AG09319 (cell line): ENCODE results near the gene SPRED1.

Experiments
- DNase-seq: peaks from one replicate; pipeline ENCODE4 v3.0.0-alpha.2; 2010; ENCODE audit warnings: low read depth; ENCODE audit errors: extremely low read depth
- CTCF ChIP-seq: IDR thresholded peaks from 2 replicates; pipeline ENCODE4 v1.5.1; 2011; ENCODE audit warnings: low read depth, mild to moderate bottlenecking, inconsistent platforms, low read length, moderate library complexity

Gene SPRED1

GRCh38 chr15:38406436-38406835 lies 153.8 kb downstream of the SPRED1 start:
- no peak for TF ChIP-seq CTCF
- no peak for DNase-seq
